Activated CD4-positive, alpha-beta T cell treated with anti-CD3 and anti-CD28 coated beads for 4 hours (primary cell): ENCODE data around the gene KLHDC3.

Source experiments
- DNase-seq, 2 donors: peaks; one replicate each; pipeline ENCODE4 v3.0.0-alpha.2; 2020

The KLHDC3 gene

GRCh38 chr6:43013843-43014433 is at the start of gene KLHDC3, which contains the start of gene MEA1:
Gene KLHDC3 (plus strand): TSS chr6:43014249. CDS start chr6:43017193, 2,944 bp downstream.
Gene MEA1 (minus strand): TSS chr6:43013946. CDS start chr6:43013813, 133 bp downstream.
- DNase-seq = peak; percentile 99

DNA sequence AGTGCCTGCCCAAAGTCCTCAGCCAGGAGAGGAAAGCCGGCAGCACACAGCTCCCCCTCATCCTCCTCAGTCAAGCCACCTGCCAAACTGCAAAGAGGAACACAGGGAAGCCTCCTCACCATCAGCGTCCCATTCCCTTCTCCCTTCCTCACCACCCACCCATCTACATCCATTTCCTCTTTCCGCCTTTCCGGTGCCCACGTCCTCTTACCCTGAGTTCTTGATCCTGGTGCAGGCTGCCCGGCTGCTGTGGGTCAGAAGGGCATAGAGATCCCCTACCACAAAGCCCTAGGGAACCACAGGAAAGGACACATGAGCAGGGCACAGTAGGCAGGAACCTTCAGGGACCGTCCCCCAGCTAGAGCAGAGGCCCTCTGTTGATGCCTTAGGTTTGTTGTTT is 47.5 kb upstream of the KLHDC3 start:
- no peak for DNase-seq

GRCh38 chr6:42967228-42967627 is 46.8 kb upstream of the KLHDC3 start:
- no peak for DNase-seq

DNA sequence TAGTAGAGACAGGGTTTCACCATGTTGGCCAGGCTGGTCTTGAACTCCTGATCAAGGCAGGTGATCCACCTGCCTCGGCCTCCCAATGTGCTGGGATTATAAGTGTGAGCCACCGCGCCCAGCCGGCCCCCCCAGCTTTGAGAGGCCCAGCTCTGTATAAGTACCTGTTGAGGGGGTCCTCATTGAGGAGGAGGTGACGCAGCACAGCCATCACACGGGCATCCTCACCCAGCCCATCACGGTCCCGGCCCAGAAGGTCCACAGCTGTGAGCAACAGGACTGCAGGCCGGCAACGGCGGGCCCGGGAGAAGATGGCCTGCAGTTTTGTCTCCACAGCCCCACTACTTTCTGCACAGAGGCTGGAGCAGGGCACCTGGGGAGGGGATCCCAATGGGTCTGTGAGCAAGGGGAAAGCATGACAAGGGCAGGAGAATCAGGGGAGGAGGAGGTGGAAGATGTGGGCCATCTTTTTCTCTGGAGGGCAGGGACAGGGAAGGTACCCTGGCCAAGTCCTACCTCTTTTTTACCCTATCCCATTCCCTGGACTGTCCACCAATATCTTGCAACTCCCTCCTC is 45.8 kb upstream of the KLHDC3 start:
- DNase-seq = no peak

DNA sequence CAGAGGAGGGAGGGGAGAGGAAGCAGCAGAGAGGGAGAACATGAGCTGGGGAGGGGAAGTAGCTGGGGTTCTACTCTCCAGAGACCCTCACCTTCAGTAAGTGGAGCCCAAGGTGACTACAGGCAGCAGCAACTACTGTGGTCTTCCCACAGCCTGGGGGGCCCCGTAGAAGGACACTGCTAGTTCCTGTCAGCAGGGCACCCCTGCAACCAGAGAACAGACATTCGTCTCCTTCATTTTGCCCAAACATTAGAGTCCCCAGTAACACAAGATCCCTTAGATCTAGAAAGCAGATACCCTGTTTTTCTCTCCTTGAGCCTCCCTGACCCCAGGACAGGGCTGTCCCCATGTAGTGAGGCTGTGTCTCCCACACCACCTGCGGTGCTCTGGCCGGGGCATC is 45.3 kb upstream of the KLHDC3 start:
- no peak for DNase-seq

DNA sequence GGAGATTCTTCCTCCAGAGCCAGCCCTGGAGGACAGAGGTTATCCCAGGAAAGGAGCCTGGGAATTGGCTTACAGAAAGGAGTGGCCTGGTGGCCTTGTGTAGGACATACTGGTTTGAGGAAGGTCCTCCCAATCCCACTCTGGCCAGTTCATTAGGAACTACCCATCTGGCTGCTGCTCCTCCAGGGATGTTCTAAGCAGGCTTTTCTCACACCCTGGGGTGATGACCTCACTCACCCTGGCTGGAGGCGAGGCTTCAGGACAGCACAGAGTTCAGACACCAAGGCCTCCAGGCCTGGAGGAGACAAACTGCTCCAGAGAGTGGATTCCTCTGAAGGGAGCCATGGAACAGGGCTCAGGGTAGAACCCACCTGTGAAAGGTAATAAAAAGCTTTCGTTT is 44.6 kb upstream of the KLHDC3 start:
- no peak for DNase-seq

DNA sequence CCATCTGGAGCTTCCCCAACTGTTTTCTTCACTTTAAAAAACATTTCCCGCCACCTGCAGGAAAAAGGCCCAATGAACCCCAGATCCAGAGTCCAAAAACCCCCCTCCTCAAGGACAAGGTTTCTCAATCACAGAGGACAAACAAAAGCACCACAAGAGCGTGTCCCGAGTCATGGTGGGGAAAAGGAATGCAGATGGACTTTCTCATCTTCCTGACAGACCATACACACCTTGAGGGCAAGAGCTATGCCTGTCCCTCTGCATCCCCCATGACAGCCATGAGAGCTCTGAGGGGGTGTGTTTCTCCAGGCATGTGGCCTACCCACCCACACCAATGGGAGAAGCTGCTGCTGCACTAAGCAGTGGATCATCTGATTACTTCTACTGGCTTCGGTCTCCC is 44.1 kb upstream of the KLHDC3 start:
- DNase-seq = no peak

DNA sequence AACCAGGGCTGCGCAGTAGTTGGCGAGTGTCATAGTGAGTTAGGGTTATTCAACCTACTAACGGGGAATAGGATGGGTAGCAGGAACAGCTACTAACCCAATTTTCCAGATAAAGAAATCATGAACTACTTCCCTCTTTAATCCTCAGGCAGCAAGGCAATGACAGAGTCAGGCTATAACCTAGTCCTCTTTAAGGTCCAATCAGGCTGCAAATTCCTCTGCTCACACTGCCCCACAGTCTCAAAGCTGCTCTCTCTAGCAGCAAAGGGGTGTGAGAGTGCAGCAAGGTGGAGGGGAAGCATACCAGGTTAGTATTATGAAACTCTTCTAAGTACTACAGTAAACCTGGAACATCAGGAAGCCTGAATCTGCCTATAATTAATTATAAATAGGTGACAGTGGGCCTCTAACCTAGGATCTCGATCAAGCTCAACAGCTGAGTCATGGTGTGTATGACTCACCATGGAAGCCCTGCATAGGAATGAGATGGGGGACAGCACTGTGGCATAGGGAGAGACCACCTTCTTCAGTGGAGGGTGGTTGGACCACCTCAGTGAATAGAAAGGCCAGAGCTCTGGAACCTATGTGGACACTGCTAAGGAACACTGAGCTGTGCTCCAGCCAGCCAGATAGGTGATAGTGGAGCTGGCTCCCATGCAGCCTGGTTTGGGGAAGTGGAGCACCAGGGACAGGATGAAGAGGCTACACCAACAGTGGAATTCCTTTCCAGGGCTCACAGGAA is 43.0 kb upstream of the KLHDC3 start:
- no peak for DNase-seq

GRCh38 chr6:42971746-42972327 is 42.2 kb upstream of the KLHDC3 start:
- DNase-seq = no peak

GRCh38 chr6:42973926-42974325 is 40.1 kb upstream of the KLHDC3 start:
- no peak for DNase-seq

- peak in 1 of 2 donors; percentile 8 for DNase-seq
Observed at GRCh38 chr6:42974919-42975505, 39.0 kb upstream of the KLHDC3 start.

DNA sequence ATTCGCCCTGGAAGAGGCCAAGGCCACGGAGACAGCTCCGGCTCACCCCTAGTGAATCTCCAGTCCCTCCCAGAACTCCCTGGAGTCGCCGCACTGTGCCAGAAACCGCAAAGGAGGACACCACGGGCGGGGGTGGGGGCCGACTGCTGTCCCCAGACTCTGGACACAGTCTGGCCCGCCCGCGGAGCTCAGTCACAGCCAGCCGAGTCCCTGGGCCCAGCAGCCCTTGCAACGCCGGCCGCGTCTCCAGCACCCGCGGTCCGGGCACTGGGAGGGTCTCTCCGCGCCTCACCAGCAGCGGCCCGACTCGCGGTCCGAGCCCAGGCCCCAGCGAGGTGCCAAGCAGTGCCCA is 35.6 kb upstream of the KLHDC3 start:
- peak in 1 of 2 donors; percentile 16 for DNase-seq

DNA sequence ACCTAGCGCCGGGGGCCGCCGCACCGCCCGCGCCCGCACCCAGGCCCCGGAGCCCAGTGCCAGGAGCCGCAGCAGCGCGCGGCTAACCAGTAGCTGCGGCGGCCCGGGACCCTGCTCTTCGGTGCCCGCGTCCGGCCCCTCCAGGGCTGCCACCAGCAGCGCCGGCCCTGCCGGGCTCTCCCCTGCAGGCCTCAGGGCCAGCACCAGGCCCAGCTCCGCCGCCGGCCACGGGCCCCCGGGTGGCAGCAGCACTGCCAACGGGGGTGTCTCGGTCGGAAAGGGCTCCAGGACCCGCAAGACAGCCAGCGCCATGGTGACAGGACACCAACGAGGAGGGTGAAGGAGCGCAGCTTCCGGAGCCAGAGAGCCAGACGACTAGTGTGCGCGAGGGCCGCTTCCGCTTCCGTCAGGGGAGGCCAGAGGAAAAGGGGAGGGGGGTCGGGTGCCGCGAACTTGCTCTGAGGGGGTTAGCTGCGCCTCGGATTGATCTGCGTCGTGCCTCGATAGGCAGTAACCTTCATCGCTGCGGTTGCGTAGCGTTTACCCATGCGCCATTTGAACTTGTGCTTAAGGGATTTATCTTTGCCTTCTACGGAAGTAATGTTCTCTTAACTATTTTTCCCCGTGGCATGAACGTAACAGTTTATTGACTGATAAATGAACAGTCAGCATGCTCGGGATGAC is 35.1 kb upstream of the KLHDC3 start, which contains the start of gene PEX6:
PEX6 (minus strand) TSS at position 343 of the 684 bp plus-strand sequence; CDS start at position 312, 31 bp downstream.
- DNase-seq = peak; percentile 86 to 94

GRCh38 chr6:42979523-42980177 is 34.4 kb upstream of the KLHDC3 start:
- DNase-seq = peak in 1 of 2 donors; percentile 26

DNA sequence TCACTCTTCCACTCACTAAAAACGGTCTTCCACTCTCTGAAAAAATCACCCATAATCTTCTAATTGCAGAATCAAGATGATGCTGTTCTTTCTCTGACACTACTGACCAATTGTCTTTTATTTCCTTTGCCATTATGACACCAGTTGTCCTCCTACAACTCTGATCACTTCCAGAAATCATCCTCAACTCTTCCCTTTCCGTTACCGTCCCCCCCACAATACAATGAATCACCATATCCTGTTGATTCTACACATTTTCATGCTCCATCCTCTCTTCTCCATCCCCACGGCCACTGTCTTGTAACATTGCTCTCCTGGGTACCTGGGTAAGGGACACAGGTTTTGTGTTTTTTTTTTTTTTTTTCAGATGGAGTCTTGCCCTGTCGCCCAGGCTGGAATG is 32.2 kb upstream of the KLHDC3 start:
- DNase-seq = no peak

- DNase-seq = peak; percentile 96
Observed at GRCh38 chr6:42984001-42984923, 29.8 kb upstream of the KLHDC3 start, which contains the start of gene PPP2R5D. Gene PPP2R5D (plus strand): TSS chr6:42984570. CDS start chr6:42984678, 108 bp downstream.

GRCh38 chr6:42984924-42985475 is 29.0 kb upstream of the KLHDC3 start:
- peak in 1 of 2 donors; percentile 8 for DNase-seq

GRCh38 chr6:42987533-42988451 is 26.3 kb upstream of the KLHDC3 start:
- no peak for DNase-seq

DNA sequence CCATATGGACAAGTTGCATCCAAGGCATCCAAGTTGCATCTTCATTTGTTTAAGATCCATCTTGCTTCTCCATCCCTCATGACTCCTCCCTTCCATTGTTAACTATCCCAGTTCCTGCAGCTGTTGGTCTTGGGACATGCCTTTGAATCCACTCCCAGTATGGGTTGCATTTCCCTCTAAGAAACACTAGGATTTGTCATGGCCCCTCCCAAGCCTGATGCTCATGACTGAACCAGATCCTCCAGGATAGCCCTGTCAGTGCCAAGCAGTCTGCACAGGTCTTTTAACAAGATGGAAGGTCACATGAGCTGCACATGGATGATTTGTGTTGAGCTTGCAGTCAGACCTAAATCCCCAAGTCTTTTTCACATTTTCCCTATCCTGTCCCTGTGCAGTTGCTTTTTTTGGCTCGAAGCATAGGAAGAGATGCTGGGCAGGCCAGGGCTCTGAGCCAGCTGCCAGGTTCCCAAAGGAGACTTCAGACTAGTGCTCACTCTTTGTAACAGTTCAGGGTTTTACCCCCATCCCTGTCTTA is 25.5 kb upstream of the KLHDC3 start:
- DNase-seq = no peak
